ENCODE data around the gene AIFM3. TPM values are rescaled to one million over a fixed set of nuclear protein-coding genes. Genes with fewer than 3 reads are reported as not detected.

Gene AIFM3
- total RNA-seq, 1 donor from 2014 or later: 2.6 TPM

DNA sequence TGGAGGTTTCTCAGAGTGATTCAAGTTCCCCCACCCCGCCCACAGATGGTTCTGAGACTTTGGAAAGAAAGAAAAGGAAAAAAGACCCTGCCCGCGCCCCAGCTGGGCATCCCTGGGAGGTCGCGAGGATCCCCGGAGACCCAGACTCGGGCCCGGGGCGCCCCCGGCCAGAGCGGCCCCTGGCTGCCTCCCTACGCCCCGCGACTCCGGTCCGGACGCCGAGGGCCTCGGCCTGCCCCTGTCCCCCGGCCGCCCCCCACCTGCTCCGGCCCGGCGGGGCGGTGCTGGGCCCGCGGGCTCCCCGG lies 2.3 kb upstream of the AIFM3 start:
- no peak overlapping the region for H3K27ac Mint-ChIP-seq
- peak overlapping the region; percentile 83 for H3K4me3 Mint-ChIP-seq
- H3K36me3 Mint-ChIP-seq: no peaks in the 10 kb centered on the region
- peaks cover 15% of the 10 kb centered on the region for H3K27me3 Mint-ChIP-seq
- H3K9me3 Mint-ChIP-seq: no peaks in the 10 kb centered on the region
- DNase-seq (ENCODE audit: extremely low spot score, unreplicated experiment): no peak
- TF ChIP-seq, protein P1, sequence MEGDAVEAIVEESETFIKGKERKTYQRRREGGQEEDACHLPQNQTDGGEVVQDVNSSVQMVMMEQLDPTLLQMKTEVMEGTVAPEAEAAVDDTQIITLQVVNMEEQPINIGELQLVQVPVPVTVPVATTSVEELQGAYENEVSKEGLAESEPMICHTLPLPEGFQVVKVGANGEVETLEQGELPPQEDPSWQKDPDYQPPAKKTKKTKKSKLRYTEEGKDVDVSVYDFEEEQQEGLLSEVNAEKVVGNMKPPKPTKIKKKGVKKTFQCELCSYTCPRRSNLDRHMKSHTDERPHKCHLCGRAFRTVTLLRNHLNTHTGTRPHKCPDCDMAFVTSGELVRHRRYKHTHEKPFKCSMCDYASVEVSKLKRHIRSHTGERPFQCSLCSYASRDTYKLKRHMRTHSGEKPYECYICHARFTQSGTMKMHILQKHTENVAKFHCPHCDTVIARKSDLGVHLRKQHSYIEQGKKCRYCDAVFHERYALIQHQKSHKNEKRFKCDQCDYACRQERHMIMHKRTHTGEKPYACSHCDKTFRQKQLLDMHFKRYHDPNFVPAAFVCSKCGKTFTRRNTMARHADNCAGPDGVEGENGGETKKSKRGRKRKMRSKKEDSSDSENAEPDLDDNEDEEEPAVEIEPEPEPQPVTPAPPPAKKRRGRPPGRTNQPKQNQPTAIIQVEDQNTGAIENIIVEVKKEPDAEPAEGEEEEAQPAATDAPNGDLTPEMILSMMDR (conservative IDR thresholded peaks at IDR 0.05): no peak
- H3K4me1 Mint-ChIP-seq (ENCODE audit: unreplicated experiment): peaks cover 9% of the 10 kb centered on the region

DNA sequence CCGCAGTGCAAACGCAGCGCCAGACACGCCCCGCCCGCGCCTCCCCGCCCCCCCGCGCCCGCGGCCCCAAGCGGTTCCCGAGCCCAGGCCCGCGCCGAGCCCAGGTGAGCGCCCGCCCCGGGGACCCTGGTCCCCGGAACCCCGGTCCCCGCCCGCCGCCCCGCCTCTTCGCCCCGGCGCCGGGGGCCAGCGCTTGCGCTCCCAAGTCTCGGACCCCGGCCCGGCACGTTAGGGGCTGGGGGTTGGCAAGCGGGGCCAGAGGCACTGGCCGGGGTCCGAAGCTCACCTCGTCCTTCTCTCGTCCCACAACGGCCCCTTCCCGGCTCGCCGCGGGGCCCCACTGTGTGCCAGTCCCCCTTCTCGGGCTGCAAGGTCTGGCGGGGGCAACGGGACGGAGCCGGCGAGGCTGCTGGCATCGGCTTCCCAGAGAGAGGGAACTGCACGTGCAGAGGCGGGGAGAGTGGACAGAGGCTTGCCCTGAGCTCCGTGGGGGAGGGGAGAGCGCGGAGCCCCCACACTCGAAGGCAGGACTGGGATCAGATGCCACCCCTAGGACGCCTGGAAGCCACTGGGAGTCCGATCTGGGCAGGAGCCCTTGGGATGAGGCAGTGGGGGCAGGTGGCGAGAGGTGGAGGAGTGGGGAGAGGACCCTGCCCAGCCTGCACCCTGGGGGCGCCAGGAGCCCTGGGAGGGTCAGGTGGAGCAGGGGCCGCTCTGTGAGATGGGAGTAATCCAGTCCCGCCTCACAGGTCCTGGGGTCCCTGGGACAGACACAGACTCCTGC lies 1.8 kb upstream of the AIFM3 start:
- DNase-seq (ENCODE audit: extremely low spot score, unreplicated experiment): no peak
- Mint-ChIP-seq H3K27me3 (peaks cover 15% of the 10 kb centered on the region), H3K4me1 (ENCODE audit: unreplicated experiment) (peaks cover 9% of the 10 kb centered on the region)

DNA sequence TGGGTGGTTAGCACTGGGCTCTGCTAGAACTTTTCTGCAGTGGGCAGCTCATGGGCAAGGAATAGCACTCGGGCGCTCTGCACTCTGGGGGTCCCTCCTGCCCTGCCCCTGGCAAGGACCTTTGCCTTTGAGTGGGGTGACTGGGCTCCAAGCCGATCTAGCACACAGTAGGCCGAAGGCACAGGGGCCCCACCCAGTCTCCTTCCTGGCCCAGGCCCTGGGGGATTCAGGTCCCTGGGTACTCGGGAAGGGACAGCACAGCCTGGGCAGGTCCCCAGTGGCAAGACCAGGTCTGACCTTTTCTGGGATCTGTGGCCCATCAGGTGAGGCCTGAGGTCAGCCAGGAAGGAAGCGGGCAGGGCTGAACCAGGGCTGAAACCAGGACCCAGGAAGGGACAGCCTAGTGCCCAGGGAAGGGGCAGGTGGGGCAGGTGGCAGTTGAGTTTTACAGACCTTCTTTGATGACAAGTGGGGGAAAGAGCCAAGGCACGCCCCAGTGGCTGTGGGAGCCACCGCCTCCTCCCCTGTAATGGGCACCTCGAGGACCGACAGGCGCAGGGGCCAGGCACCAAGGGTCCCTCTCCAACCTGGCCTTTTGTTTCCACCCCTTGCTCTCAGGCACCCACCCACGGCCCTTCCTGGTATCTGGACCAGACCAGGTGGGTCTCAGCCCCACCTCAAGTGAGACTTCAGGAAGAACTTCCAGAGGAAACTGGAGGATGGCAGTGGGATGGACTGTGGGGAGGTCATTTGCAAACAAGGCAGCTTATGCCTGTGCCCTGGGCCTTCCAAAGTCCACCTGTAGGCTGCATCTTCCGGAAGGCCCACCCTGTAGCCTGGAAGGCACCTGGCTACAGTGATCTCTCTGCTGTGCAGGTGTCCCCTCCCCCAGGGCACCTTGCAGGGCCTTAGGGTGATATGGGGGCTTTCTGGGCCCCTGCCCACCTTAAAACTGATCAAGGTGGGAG lies 883 bp upstream of the AIFM3 start:
- no peaks in the 10 kb centered on the region for H3K36me3 Mint-ChIP-seq
- H3K27ac Mint-ChIP-seq: no peak overlapping the region
- no peaks in the 10 kb centered on the region for H3K9me3 Mint-ChIP-seq
- peaks cover 12% of the 10 kb centered on the region for H3K4me1 Mint-ChIP-seq (ENCODE audit: unreplicated experiment)
- TF ChIP-seq, protein P1 (conservative IDR thresholded peaks at IDR 0.05): no peak
- DNase-seq (ENCODE audit: extremely low spot score, unreplicated experiment): no peak
- H3K27me3 Mint-ChIP-seq: peaks cover 15% of the 10 kb centered on the region
- H3K4me3 Mint-ChIP-seq: no peak overlapping the region

More for the DNA sequence above, 1.8 kb upstream of the AIFM3 start:
- no peaks in the 10 kb centered on the region for H3K36me3 Mint-ChIP-seq
- no peak overlapping the region for H3K27ac Mint-ChIP-seq
- TF ChIP-seq, protein P1 (conservative IDR thresholded peaks at IDR 0.05): no peak
- H3K4me3 Mint-ChIP-seq: no peak overlapping the region
- no peaks in the 10 kb centered on the region for H3K9me3 Mint-ChIP-seq

DNA sequence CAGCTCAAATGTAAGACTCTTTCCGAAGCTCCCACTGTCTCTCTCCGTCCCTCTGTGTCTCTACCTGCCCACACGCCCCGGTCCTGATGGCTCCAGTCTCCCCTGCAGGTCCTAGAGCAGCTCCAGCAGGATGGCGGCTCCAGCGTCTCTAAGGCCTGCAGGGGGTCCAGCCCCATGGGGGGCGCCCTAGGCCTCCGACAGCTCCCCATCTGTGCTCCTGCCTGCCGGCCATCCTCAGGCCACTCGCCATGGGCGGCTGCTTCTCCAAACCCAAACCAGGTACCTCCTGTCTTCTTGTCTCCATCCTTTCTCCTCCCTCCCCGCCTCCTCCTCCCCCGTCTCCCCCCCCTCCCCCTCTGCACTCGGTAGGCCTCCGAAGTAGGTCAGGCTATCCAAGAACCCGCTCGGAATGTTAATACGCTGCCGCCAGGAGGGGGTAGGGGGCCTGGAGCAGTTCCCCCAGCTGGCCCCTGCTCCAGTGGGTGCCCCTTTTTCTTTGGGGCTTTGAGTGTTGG lies 699 bp downstream of the AIFM3 start:
- Mint-ChIP-seq H3K9me3 (no peaks in the 10 kb centered on the region), H3K27me3 (peaks cover 11% of the 10 kb centered on the region), H3K36me3 (no peaks in the 10 kb centered on the region), H3K4me1 (ENCODE audit: unreplicated experiment) (peaks cover 15% of the 10 kb centered on the region), H3K4me3 (no peak overlapping the region), H3K27ac (no peak overlapping the region)
- TF ChIP-seq, protein P1 (conservative IDR thresholded peaks at IDR 0.05): no peak
- no peak for DNase-seq (ENCODE audit: extremely low spot score, unreplicated experiment)

DNA sequence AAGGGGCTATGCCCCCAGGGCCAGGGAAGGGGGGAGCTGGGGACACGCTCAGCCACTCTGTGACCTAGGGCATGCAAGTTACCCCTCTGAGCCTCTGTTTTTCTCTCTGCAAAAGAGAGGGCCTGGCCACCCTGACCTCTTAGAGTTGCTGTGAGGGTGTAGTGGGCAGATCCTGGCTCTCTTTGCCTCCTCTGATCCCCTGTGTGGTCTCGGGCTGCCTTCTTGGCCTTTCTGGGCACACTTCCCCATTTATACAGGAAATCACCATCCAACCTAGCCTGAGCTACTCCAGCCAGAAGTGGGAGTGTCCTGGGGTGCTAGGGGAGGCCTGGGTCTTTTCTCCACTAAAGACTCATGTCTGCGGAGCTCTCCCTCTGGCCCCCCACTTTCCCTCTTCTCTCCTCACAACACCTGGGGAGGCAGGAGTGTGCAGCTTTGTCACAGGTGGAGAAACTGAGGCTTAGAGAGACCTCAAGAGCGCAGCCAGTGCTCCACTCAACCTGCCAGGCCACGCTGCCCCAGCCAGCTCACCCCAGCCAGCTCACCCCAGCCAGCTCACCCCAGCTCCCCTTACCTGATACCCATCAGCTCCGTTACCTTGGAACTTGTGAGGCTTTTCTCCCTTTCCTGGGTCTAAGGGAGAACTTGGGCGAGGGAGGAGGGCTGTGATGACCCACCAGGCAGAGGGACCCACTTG lies 1.4 kb downstream of the AIFM3 start:
- no peak for DNase-seq (ENCODE audit: extremely low spot score, unreplicated experiment)
- no peaks in the 10 kb centered on the region for H3K9me3 Mint-ChIP-seq
- no peak overlapping the region for H3K4me3 Mint-ChIP-seq
- TF ChIP-seq, protein P1 (conservative IDR thresholded peaks at IDR 0.05): no peak
- H3K27me3 Mint-ChIP-seq: peaks cover 11% of the 10 kb centered on the region
- H3K36me3 Mint-ChIP-seq: no peaks in the 10 kb centered on the region
- H3K27ac Mint-ChIP-seq: no peak overlapping the region
- peaks cover 15% of the 10 kb centered on the region for H3K4me1 Mint-ChIP-seq (ENCODE audit: unreplicated experiment)

Data from type B pancreatic cell (in vitro differentiated cells).